Osteoblast (primary cell): ENCODE results near the gene HSPA1B. TPM values are rescaled to one million over a fixed set of nuclear protein-coding genes. Genes with fewer than 3 reads are reported as not detected.
A peak's percentile ranks its signal among the peaks of the same experiment; 100 is the strongest.

Source experiments
- DNase-seq: peaks from one replicate; pipeline ENCODE4 v3.0.0; 2011; ENCODE audit warnings: low spot score, mixed read lengths; ENCODE audit not compliant: insufficient read length; ENCODE audit errors: missing footprints
- H2AFZ ChIP-seq: 2 replicates; pipeline ENCODE4 v1.6.0; 2011; ENCODE audit warnings: mild to moderate bottlenecking, low read length
- H3K27ac ChIP-seq: 2 replicates; pipeline ENCODE4 v1.5.1; 2011; ENCODE audit warnings: mild to moderate bottlenecking, low read depth, low read length, moderate library complexity
- H3K27me3 ChIP-seq: 2 replicates; pipeline ENCODE4 v1.6.0; 2012; ENCODE audit warnings: mild to moderate bottlenecking, control low read depth, inconsistent platforms, low read length, moderate library complexity; ENCODE audit not compliant: insufficient read depth
- H3K36me3 ChIP-seq: 2 replicates; pipeline ENCODE4 v1.5.1; 2011; ENCODE audit warnings: mild to moderate bottlenecking, low read length, control low read depth, moderate library complexity; ENCODE audit not compliant: insufficient read depth
- H3K4me1 ChIP-seq: 2 replicates; pipeline ENCODE4 v1.5.1; 2011; ENCODE audit warnings: mild to moderate bottlenecking, low read length, control low read depth, moderate library complexity; ENCODE audit not compliant: insufficient read depth
- H3K4me2 ChIP-seq: 2 replicates; pipeline ENCODE4 v1.6.0; 2011; ENCODE audit warnings: mild to moderate bottlenecking, low read length; ENCODE audit not compliant: insufficient read depth
- H3K4me3 ChIP-seq: fragments of 200-600 bp; sonication (generic); 3 replicates; pipeline ENCODE4 v1.5.1; 2012; ENCODE audit warnings: mild to moderate bottlenecking, low read length, inconsistent platforms; ENCODE audit not compliant: insufficient read depth
- H3K79me2 ChIP-seq: 2 replicates; pipeline ENCODE4 v1.6.0; 2012; ENCODE audit warnings: mild to moderate bottlenecking, low read length, control low read depth, inconsistent platforms; ENCODE audit not compliant: insufficient read depth
- H3K9me3 ChIP-seq: 2 replicates; pipeline ENCODE4 v1.5.1; 2011; ENCODE audit warnings: low read depth, low read length, control low read depth
- H4K20me1 ChIP-seq: 2 replicates; pipeline ENCODE4 v1.6.0; 2012; ENCODE audit warnings: mild to moderate bottlenecking, low read length, control low read depth; ENCODE audit not compliant: insufficient read depth
- total RNA-seq: library from RNA; depleted of rRNA; stranded (reverse); fragments of >200 nt; gene quantifications from 2 replicates; pipeline ENCODE4 v1.2.3, GENCODE V29; 2012
- TF ChIP-seq, protein P1 (sequence below): IDR thresholded peaks from 2 replicates; pipeline ENCODE4 v1.5.1; 2011; ENCODE audit warnings: mild to moderate bottlenecking, low read depth, low read length, moderate library complexity; ENCODE audit errors: extremely low read depth

The HSPA1B gene
- total RNA-seq, 1 donor: 59.7 TPM

DNA sequence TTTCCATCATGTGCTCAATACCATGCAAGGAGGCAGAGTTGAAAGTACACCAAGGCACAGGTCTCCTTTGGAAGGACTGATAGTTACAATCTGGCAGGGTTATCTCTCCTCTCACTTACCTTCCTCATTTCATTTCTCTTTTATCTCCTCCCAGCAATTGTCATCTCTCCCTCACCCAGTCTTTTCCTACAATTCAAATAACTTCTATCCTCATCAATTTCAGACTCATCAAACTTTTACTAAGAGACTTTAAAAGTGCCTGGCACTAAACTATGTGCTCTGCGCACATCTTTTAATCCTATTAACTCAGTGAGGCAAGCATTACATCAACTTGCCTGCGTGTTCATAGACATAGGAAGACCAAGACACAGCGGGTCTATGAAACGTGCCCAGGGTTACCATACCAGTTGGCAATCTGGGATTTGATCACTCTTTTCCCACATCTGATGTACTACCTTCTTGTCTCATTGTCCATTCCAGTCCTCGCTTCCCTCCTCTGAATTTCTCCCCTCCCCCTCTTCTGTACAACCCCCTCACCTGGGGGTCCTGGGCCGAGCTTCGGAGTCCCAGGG is 33.2 kb upstream of the HSPA1B start:
- Histone ChIP-seq H3K4me3 (peak overlapping the region; percentile 95), H3K27me3 (no peaks in the 10 kb centered on the region), H3K4me1 (peaks cover 9% of the 10 kb centered on the region), H4K20me1 (no peaks in the 10 kb centered on the region), H3K36me3 (peaks cover 23% of the 10 kb centered on the region), H3K27ac (peak overlapping the region; percentile 92), H3K9me3 (no peaks in the 10 kb centered on the region), H3K4me2 (peak overlapping the region; percentile 92), H2AFZ (peak overlapping the region; percentile 67), H3K79me2 (peaks cover 33% of the 10 kb centered on the region)
- DNase-seq: peak; percentile 94
- TF ChIP-seq, protein P1, sequence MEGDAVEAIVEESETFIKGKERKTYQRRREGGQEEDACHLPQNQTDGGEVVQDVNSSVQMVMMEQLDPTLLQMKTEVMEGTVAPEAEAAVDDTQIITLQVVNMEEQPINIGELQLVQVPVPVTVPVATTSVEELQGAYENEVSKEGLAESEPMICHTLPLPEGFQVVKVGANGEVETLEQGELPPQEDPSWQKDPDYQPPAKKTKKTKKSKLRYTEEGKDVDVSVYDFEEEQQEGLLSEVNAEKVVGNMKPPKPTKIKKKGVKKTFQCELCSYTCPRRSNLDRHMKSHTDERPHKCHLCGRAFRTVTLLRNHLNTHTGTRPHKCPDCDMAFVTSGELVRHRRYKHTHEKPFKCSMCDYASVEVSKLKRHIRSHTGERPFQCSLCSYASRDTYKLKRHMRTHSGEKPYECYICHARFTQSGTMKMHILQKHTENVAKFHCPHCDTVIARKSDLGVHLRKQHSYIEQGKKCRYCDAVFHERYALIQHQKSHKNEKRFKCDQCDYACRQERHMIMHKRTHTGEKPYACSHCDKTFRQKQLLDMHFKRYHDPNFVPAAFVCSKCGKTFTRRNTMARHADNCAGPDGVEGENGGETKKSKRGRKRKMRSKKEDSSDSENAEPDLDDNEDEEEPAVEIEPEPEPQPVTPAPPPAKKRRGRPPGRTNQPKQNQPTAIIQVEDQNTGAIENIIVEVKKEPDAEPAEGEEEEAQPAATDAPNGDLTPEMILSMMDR: no peak

DNA sequence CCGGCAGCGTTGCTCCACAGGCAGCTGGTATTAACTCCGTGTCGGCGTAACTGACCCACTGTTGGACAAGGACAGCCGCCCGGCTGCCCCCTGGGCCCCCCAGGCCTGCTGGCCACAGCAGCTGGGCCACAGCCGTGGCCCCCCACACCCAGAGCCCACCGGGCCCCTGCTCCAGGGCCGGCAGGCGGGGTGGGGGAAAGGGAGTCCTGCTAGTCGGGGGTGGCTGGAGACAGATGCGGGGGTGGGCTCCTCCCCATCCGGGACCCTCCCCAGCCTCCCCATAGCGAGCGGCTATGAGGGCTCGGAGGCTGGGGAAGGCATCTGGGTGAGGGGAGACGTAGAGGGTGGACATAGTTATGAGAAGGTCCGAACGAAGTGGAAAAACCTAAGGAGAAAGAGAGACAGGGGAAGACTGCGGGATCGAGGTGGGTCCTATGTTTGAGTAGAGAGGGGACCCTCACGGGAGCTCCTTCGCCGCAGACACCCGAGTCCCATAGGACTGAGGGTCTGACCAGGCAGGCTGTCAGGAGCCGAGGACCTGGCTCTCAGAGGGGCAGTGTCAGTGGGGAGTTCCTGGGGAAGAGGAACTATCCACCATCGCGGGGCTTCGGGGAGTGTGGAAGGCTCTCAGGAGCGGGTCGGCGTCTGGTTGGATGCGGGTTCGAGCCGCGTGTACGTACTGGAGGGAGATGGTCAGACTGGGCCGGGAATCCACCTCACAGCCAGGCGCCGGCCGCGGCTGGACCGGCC is 32.5 kb upstream of the HSPA1B start:
- H3K4me2 ChIP-seq: peak overlapping the region; percentile 92
- DNase-seq: peak; percentile 89
- H4K20me1 ChIP-seq: no peaks in the 10 kb centered on the region
- peak overlapping the region; percentile 91 for H2AFZ ChIP-seq
- peaks cover 9% of the 10 kb centered on the region for H3K4me1 ChIP-seq
- H3K4me3 ChIP-seq: peak overlapping the region; percentile 95
- peaks cover 31% of the 10 kb centered on the region for H3K79me2 ChIP-seq
- TF ChIP-seq, protein P1: no peak
- H3K27ac ChIP-seq: peak overlapping the region; percentile 92
- peaks cover 21% of the 10 kb centered on the region for H3K36me3 ChIP-seq
- H3K9me3 ChIP-seq: no peaks in the 10 kb centered on the region
- no peaks in the 10 kb centered on the region for H3K27me3 ChIP-seq

DNA sequence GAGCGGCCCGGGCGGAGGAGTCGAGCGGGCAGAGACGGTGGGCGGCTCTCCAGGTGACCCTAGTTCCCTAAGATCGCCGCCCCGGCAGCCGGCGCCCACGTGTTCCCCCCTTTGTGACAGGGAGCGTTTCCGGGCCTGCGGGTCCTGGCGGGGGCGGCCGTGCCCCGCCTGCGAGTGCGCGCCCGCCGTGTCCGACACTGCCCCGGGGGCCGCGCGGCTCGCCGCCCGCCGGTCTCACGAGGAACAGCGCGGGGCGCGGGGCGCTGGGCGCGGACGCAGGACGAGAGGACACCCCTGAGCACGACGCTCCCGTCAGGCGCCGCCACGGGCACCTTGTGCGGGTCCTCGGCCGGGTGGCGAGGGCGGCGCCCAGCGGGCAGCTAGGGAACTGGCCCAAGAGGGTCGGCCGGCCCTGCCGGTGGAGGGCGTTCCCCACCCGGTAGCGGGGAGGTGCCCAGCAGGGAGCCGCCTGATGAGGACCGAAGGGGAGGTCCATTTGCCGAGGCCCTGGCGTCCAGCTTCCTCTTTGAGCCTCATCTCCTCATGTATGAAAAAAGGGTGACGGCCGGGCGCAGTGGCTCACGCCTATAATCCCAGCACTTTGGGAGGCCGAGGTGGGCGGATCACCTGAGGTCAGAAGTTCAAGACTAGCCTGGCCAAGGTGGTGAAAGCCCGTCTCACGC is 31.8 kb upstream of the HSPA1B start, which contains the start of gene VARS1:
Gene VARS1 (minus strand): TSS at position 137 of the 683 bp plus-strand sequence. CDS start 535 bp downstream, outside the sequence.
- H3K36me3 ChIP-seq: peaks cover 17% of the 10 kb centered on the region
- peaks cover 9% of the 10 kb centered on the region for H3K4me1 ChIP-seq
- peak within 1 kb of the TSS; percentile 91 for H2AFZ ChIP-seq
- H3K4me3 ChIP-seq: peak within 1 kb of the TSS; percentile 95
- TF ChIP-seq, protein P1: peak; percentile 56
- no peaks in the 10 kb centered on the region for H4K20me1 ChIP-seq
- H3K9me3 ChIP-seq: no peaks in the 10 kb centered on the region
- H3K79me2 ChIP-seq: peaks cover 31% of the 10 kb centered on the region
- H3K4me2 ChIP-seq: peak within 1 kb of the TSS; percentile 92
- no peaks in the 10 kb centered on the region for H3K27me3 ChIP-seq
- peak; percentile 100 for DNase-seq
- H3K27ac ChIP-seq: peak within 1 kb of the TSS; percentile 92

DNA sequence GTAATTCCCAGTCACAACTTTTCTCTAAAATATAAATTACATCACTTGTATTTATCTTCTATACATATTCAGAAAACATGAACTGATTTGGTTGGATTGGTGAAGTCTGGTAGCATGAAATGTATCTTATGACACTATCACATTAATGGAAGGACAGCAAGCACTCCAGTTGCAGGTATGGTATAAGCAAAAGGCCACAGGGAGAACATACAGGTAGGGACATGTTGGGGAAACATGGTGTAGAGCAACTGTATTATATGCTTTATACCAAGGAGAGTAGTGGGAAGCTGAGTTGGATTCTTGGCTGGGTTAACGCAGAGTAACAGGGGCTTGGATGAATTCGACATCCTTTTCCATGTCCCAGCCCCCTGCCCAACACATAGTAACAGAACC is 30.5 kb upstream of the HSPA1B start:
- Histone ChIP-seq H3K36me3 (peaks cover 7% of the 10 kb centered on the region), H3K27ac (no peak overlapping the region), H3K4me1 (peaks cover 9% of the 10 kb centered on the region), H3K9me3 (no peaks in the 10 kb centered on the region), H2AFZ (no peak overlapping the region), H3K27me3 (no peaks in the 10 kb centered on the region), H4K20me1 (no peaks in the 10 kb centered on the region), H3K4me3 (no peak overlapping the region), H3K4me2 (no peak overlapping the region), H3K79me2 (peaks cover 27% of the 10 kb centered on the region)
- TF ChIP-seq, protein P1: no peak
- DNase-seq: no peak
